ENCODE measurements around the gene ACTG2. TPM values are rescaled to one million over a fixed set of nuclear protein-coding genes. Genes with fewer than 3 reads are reported as not detected.

The ACTG2 gene
- total RNA-seq, 1 donor from 2014 or later = 0.32 TPM

GRCh38 chr2:73930386-73930785 lies 37.6 kb downstream of the ACTG2 start:
- Histone ChIP-seq H3K27ac (no peak overlapping the region), H3K9ac (no peak overlapping the region), H3K4me2 (no peak overlapping the region), H3K4me3 (no peak overlapping the region), H4K20me1 (ENCODE audit: low read depth) (peaks cover 76% of the 10 kb centered on the region), H3K9me3 (ENCODE audit: low read depth) (no peaks in the 10 kb centered on the region), H3K79me2 (ENCODE audit: low read depth) (peaks cover 87% of the 10 kb centered on the region), H3K4me1 (peaks cover 14% of the 10 kb centered on the region), H2AFZ (replicated peaks) (no peak overlapping the region), H3K27me3 (no peaks in the 10 kb centered on the region), H3K36me3 (no peaks in the 10 kb centered on the region), H3F3A (ENCODE audit: low read depth) (peaks cover under 1% of the 10 kb centered on the region)
- peaks cover 6% of the 10 kb centered on the region for H3K36me3 Mint-ChIP-seq
- no peaks in the 10 kb centered on the region for H3K9me3 Mint-ChIP-seq
- no peak overlapping the region for H3K4me3 Mint-ChIP-seq
- H3K27me3 Mint-ChIP-seq (ENCODE audit: insufficient read depth, low read depth) = no peaks in the 10 kb centered on the region
- no peak for TF ChIP-seq CTCF (IDR thresholded peaks at IDR 0.05)
- TF ChIP-seq EZH2phosphoT487 (IDR thresholded peaks at IDR 0.05) = no peak
- no peak for TF ChIP-seq EZH2 (IDR thresholded peaks at IDR 0.05)
- H3K4me1 Mint-ChIP-seq = peaks cover 22% of the 10 kb centered on the region
- DNase-seq (ENCODE audit: low spot score) = no peak
- no peak overlapping the region for H3K27ac Mint-ChIP-seq

GRCh38 chr2:73931531-73932500 lies 39.0 kb downstream of the ACTG2 start:
- Mint-ChIP-seq H3K27me3 (ENCODE audit: insufficient read depth, low read depth) (no peaks in the 10 kb centered on the region), H3K36me3 (peaks cover 12% of the 10 kb centered on the region), H3K4me1 (peaks cover 17% of the 10 kb centered on the region), H3K9me3 (no peaks in the 10 kb centered on the region), H3K27ac (no peak overlapping the region), H3K4me3 (no peak overlapping the region)
- H3K9me3 ChIP-seq (ENCODE audit: low read depth) = no peaks in the 10 kb centered on the region
- no peak overlapping the region for H3K4me3 ChIP-seq
- H3K36me3 ChIP-seq = no peaks in the 10 kb centered on the region
- H4K20me1 ChIP-seq (ENCODE audit: low read depth) = peaks cover 90% of the 10 kb centered on the region
- peaks cover 14% of the 10 kb centered on the region for H3K4me1 ChIP-seq
- TF ChIP-seq CTCF (IDR thresholded peaks at IDR 0.05) (no peak), EZH2 (IDR thresholded peaks at IDR 0.05) (no peak), EZH2phosphoT487 (IDR thresholded peaks at IDR 0.05) (no peak)
- no peak overlapping the region for H3K4me2 ChIP-seq
- H3K79me2 ChIP-seq (ENCODE audit: low read depth) = peaks cover 100% of the 10 kb centered on the region
- H2AFZ ChIP-seq (replicated peaks) = no peak overlapping the region
- H3K27me3 ChIP-seq = no peaks in the 10 kb centered on the region
- DNase-seq (ENCODE audit: low spot score) = no peak
- H3F3A ChIP-seq (ENCODE audit: low read depth) = no peaks in the 10 kb centered on the region
- H3K27ac ChIP-seq = no peak overlapping the region
- H3K9ac ChIP-seq = peak overlapping the region; percentile 52

GRCh38 chr2:73933194-73933593 lies 40.4 kb downstream of the ACTG2 start:
- Mint-ChIP-seq H3K27me3 (ENCODE audit: insufficient read depth, low read depth) (no peaks in the 10 kb centered on the region), H3K4me1 (peaks cover 14% of the 10 kb centered on the region), H3K36me3 (peaks cover 17% of the 10 kb centered on the region), H3K9me3 (no peaks in the 10 kb centered on the region), H3K4me3 (no peak overlapping the region), H3K27ac (no peak overlapping the region)
- peaks cover 99% of the 10 kb centered on the region for H3K79me2 ChIP-seq (ENCODE audit: low read depth)
- H4K20me1 ChIP-seq (ENCODE audit: low read depth) = peaks cover 98% of the 10 kb centered on the region
- H2AFZ ChIP-seq (replicated peaks) = no peak overlapping the region
- H3F3A ChIP-seq (ENCODE audit: low read depth) = no peaks in the 10 kb centered on the region
- TF ChIP-seq CTCF (IDR thresholded peaks at IDR 0.05) (no peak), EZH2phosphoT487 (IDR thresholded peaks at IDR 0.05) (no peak), EZH2 (IDR thresholded peaks at IDR 0.05) (no peak)
- H3K36me3 ChIP-seq = no peaks in the 10 kb centered on the region
- no peaks in the 10 kb centered on the region for H3K9me3 ChIP-seq (ENCODE audit: low read depth)
- no peak overlapping the region for H3K27ac ChIP-seq
- no peak overlapping the region for H3K4me2 ChIP-seq
- no peak overlapping the region for H3K4me3 ChIP-seq
- DNase-seq (ENCODE audit: low spot score) = no peak
- peaks cover 7% of the 10 kb centered on the region for H3K4me1 ChIP-seq
- H3K27me3 ChIP-seq = no peaks in the 10 kb centered on the region
- H3K9ac ChIP-seq = no peak overlapping the region
